Muscle of leg (tissue), 11 donors: ENCODE results near the gene L3MBTL3. TPM values are rescaled to one million over a fixed set of nuclear protein-coding genes. Genes with fewer than 3 reads are reported as not detected.
"Not testable (repeated sequence)": the region's sequence is repeated elsewhere in the genome, so short reads cannot be mapped to it uniquely, and the experiment has no call there.

Experiments
- DNase-seq: peaks from one replicate; pipeline ENCODE4 v3.0.0; 2013
- H3K27ac ChIP-seq: one replicate; pipeline ENCODE4 v1.5.1; 2013; ENCODE audit warnings: mild to moderate bottlenecking, low read length, control low read depth
- H3K27me3 ChIP-seq: one replicate; pipeline ENCODE4 v1.6.1; 2013; ENCODE audit warnings: low read length; ENCODE audit not compliant: control insufficient read depth, insufficient read depth
- H3K36me3 ChIP-seq: one replicate; pipeline ENCODE4 v1.6.1; 2013; ENCODE audit warnings: low read length; ENCODE audit not compliant: control insufficient read depth, insufficient read depth
- H3K4me1 ChIP-seq: one replicate; pipeline ENCODE4 v1.6.1; 2013; ENCODE audit warnings: low read length; ENCODE audit not compliant: control insufficient read depth, insufficient read depth
- H3K4me3 ChIP-seq: one replicate; pipeline ENCODE4 v1.5.1; 2013; ENCODE audit warnings: low read length, control low read depth
- H3K9me3 ChIP-seq: replicated peaks from 2 replicates; pipeline ENCODE4 v1.6.1; 2013; ENCODE audit warnings: low read depth, low read length; ENCODE audit not compliant: control insufficient read depth
- WGBS: methylation state at CpG from one replicate; pipeline ENCODE4 v1.1.5; 2013; ENCODE audit warnings: missing lambda C conversion rate; ENCODE audit not compliant: insufficient coverage; 5-methylcytosine and 5-hydroxymethylcytosine counted together
- polyA plus RNA-seq, 8 donors: library from polyadenylated mRNA; unstranded; fragments of 120-200 nt; gene quantifications; one replicate each; pipeline versions ENCODE4 v1.2.1 to v1.2.3, GENCODE V29; 2013; ENCODE audit warnings: inconsistent platforms in 1 of 8, low replicate concordance in 1 of 8; ENCODE audit not compliant: insufficient read length in 8 of 8, insufficient read depth in 1 of 8
- total RNA-seq: library from RNA; stranded (reverse); fragments of 120-200 nt; gene quantifications from one replicate; pipeline ENCODE4 v1.2.4, GENCODE V29; 2013

L3MBTL3 gene
- total and polyA plus RNA-seq, 9 donors, result 4.5 to 8.4 (median 5.6) TPM

DNA sequence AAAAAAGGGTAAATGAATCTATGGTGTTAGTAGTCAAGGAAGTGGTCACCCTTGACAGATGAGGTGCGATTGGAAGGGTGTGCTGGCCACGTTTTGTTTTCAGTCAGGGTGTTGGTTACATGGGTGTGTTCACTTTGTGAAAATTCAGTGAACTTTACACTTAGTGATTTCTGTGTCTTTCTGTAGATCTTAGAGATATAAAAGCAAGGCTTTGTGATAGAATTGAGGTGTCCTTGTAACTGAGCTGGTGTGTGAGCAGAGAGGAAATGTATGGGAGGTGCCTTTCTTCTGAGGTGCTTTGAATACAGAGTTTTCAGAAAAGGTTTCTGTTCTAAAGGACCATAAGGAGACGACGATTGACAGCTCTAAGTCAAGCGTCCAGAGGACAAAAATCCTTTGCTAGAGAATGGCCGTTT, 113.9 kb downstream of the L3MBTL3 start:
- H3K4me3 ChIP-seq, result no peak overlapping the region
- WGBS, result 68% methylated on average over 3 of the region's 6 CpGs
- no peaks in the 10 kb centered on the region for H3K9me3 ChIP-seq
- DNase-seq, result no peak
- H3K4me1 ChIP-seq, result no peaks in the 10 kb centered on the region
- H3K27me3 ChIP-seq, result no peaks in the 10 kb centered on the region
- peaks cover 5% of the 10 kb centered on the region for H3K36me3 ChIP-seq
- H3K27ac ChIP-seq, result no peak overlapping the region

DNA sequence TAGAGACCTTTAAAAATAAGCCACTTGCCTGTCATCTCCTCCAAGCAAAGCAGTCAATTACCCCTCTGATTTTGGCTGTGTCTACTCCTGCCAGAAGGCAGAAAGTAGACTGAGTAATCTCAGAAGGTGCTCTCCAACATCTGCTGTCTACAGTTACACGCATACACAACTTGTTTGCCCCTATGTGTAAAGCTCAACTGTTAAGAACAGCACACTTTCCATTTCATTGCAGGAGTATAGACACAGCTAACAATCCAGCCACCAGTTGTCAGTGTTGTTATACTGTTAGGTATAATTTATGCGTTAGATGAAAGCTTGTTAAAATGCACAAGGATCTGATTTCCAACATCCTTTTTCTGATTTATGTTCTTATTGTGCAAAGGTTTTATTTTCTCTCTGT, 116.2 kb downstream of the L3MBTL3 start:
- Histone ChIP-seq H3K27ac (no peak overlapping the region), H3K36me3 (peaks cover 5% of the 10 kb centered on the region), H3K4me1 (no peaks in the 10 kb centered on the region), H3K4me3 (no peak overlapping the region), H3K27me3 (no peaks in the 10 kb centered on the region), H3K9me3 (no peaks in the 10 kb centered on the region)
- 67% methylated on average over 1 of the region's 2 CpGs for WGBS
- no peak for DNase-seq

DNA sequence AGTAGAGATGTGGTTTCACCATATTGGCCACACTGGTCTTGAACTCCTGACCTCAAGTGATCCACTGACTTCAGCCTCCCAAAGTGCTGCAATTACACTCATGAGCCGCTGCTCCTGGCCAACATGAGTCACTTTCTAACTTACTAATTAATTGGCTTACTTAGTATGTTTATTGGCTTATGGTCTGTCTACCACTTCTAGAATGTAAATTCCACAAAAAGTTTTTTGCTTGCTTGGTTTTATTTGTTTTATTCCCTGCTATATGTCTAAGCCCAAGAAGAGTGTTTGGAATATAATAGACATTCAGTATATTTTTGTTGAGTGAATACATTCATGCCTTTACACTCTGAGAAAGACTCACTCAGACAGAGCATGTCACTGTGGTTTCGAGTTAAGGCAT, 118.4 kb downstream of the L3MBTL3 start:
- WGBS, result no CpG with 5 or more reads among the region's 2 CpGs
- Histone ChIP-seq H3K9me3 (no peaks in the 10 kb centered on the region), H3K36me3 (peaks cover 5% of the 10 kb centered on the region)

DNA sequence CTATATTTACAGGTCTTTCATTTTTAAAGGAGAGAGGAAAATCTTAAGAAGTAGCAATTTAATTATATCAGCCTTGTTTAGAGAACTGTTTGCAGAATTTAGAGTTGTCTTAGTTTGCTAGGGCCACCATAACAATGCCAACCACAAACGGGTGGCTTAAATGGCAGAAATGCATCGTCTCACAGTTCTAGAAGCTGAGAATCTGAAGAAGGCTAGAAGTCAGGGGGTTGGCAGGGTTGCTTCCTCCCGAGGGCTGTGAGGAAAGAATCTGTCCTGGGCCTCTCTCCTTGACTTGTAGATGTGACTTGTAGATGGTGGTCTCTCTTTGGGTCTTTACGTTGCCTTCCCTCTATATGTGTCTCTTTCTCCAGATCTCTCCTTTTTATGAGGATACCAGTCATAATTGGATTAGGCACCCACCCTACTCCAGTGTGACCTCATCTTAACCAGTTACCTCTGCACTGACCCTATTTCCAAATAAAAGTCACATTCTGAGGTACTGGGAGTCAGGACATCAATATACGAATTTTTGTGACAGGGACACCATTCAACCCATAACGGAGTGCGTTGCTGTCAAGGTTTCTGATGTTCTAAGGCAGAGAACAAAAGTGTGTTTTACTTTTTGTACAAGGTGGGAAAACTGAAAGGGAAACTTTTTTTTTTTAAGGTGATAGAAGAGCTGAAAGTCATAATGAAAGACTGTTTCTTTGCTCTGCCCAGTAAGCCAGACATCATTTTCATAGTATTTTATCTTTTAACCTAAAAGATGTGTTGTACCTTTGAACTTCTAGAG, 119.9 kb downstream of the L3MBTL3 start:
- WGBS, result 50% methylated on average over 2 of the region's 7 CpGs
- H3K4me1 ChIP-seq, result no peaks in the 10 kb centered on the region
- peaks cover 5% of the 10 kb centered on the region for H3K36me3 ChIP-seq
- no peaks in the 10 kb centered on the region for H3K27me3 ChIP-seq
- no peak overlapping the region for H3K27ac ChIP-seq
- no peaks in the 10 kb centered on the region for H3K9me3 ChIP-seq
- no peak for DNase-seq
- H3K4me3 ChIP-seq, result no peak overlapping the region

More for the DNA sequence above, 118.4 kb downstream of the L3MBTL3 start:
- no peak for DNase-seq
- Histone ChIP-seq H3K4me1 (no peaks in the 10 kb centered on the region), H3K27me3 (no peaks in the 10 kb centered on the region), H3K27ac (no peak overlapping the region), H3K4me3 (no peak overlapping the region)

DNA sequence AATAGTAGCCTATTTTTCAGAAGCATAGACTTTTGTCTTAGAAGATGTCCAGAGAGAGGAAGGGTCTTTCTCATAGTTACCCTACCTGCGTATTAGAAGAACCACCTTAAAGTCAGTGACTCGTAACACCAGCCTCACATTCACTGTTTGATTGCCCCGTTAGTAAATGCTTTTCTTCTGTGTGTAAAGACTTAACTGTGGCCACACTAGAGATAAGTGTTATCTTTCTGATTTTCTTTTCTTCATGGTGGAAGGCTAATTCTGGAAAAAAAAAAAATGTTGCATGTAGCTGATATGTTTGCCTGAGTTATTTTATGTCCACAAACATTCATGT, 120.5 kb downstream of the L3MBTL3 start:
- Histone ChIP-seq H3K27me3 (no peaks in the 10 kb centered on the region), H3K4me3 (no peak overlapping the region), H3K27ac (no peak overlapping the region), H3K9me3 (no peaks in the 10 kb centered on the region), H3K36me3 (peaks cover 7% of the 10 kb centered on the region), H3K4me1 (no peaks in the 10 kb centered on the region)
- no CpG with 5 or more reads among the region's 3 CpGs for WGBS
- no peak for DNase-seq

DNA sequence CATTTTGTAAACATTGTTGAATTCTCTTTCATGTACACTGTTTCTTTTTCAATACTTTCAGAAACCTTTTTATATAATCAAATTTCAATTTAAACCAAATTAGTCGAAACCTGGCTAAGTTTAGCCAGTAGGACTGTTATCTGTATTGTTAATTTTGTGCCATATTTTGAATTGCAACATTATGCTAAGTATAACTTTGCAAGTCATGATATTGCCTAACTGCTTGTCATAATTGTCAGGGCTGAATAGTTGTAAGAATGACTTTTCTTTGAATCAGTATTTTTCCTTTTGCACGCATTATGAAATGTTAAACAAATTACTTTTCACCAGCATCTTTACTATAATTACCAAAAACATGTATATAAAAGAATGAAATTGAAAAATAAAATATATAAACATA, 121.7 kb downstream of the L3MBTL3 start:
- no peaks in the 10 kb centered on the region for H3K4me1 ChIP-seq
- no peaks in the 10 kb centered on the region for H3K9me3 ChIP-seq
- WGBS, result no CpG with 5 or more reads among the region's 2 CpGs
- no peak overlapping the region for H3K27ac ChIP-seq
- H3K36me3 ChIP-seq, result peaks cover 8% of the 10 kb centered on the region
- no peak for DNase-seq
- no peak overlapping the region for H3K4me3 ChIP-seq
- no peaks in the 10 kb centered on the region for H3K27me3 ChIP-seq

DNA sequence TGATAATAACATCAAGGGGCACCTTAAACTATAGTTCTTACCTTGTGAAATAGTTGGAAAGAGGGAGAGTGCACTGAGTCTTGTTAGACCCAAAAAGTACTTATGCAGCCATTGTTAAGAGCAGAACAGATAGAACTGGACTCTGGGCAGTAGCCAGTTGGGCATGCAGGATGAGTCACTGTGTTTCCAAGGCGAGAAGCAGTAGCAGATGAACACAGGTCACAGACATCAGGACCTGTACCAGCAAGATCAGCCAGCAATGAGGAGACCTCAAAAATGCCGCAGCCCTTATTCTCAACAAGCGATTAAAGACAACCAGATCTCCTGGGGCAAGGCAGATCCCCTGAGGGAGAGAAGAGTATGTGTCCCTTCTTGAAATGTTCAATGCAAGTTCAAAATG, 125.3 kb downstream of the L3MBTL3 start:
- H3K36me3 ChIP-seq, result peaks cover 2% of the 10 kb centered on the region
- WGBS, result 83% methylated on average over 1 of the region's 3 CpGs
- no peak for DNase-seq
- H3K4me3 ChIP-seq, result no peak overlapping the region
- no peaks in the 10 kb centered on the region for H3K9me3 ChIP-seq
- no peak overlapping the region for H3K27ac ChIP-seq
- H3K4me1 ChIP-seq, result no peaks in the 10 kb centered on the region
- H3K27me3 ChIP-seq, result no peaks in the 10 kb centered on the region

DNA sequence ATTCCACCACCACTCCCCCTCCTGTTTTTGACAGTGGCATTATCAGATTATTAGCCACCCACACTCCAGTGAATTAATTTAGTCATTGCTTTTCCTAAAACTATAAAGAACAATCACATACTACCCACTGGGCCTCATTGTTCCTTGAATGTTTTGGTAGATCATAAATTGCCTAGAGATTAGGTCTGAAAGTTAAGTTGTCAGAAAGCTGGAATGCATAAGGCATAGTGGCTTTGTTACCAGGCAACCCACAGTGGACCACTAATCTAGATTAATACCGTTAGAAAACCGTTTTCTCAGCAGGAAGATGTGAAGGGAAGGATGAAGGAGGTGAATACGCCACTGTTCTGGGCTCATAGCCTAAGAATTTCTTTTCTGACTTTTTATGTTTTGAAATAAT, 128.7 kb downstream of the L3MBTL3 start:
- WGBS, result no CpG with 5 or more reads among the region's 3 CpGs
- Histone ChIP-seq H3K27ac (no peak overlapping the region), H3K9me3 (no peaks in the 10 kb centered on the region)

DNA sequence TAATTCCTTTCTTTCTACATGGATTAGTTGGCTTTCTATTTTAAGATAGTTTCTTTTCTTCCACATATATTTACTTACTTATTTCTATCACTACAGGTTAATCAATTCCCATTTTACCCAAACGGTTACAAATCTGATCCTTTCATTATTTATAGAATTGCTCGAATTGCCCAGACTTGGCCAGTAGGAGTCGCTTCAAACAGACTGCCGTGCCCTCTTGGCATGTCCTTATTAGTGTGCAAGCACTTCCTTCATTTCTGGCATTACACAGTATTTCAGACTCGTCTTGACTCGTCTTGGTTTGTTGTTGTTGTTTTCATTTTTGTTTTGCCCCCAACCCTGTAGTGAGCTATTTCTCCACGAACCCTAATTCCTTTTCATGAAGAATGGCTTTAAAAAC, 129.8 kb downstream of the L3MBTL3 start:
- WGBS, result 100% methylated on average over 2 of the region's 7 CpGs
- Histone ChIP-seq H3K27me3 (no peaks in the 10 kb centered on the region), H3K4me3 (no peak overlapping the region)

More for the DNA sequence above, 128.7 kb downstream of the L3MBTL3 start:
- H3K27me3 ChIP-seq, result no peaks in the 10 kb centered on the region
- no peaks in the 10 kb centered on the region for H3K4me1 ChIP-seq
- H3K36me3 ChIP-seq, result peaks cover 2% of the 10 kb centered on the region
- no peak for DNase-seq
- no peak overlapping the region for H3K4me3 ChIP-seq

DNA sequence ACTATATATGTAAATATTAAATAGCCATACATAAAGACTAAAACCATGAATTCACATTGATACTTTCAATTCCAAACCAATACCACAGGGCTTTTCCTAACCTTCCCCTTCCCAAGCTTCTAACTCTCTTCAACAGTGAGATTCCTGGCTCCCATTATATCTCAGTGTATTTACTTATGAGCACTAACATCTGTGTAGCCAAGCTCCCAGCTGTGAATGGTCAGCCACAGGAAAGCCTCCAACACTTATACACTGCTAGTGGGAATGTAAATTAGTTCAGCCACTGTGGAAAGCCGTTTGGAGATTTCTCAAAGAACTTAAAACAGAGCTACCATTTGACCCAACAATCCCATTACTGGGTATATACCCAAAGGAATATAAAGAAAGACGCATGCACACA, 130.6 kb downstream of the L3MBTL3 start:
- not testable (repeated sequence) for H3K9me3 ChIP-seq, H3K36me3 ChIP-seq, H3K4me1 ChIP-seq, H3K27me3 ChIP-seq, H3K4me3 ChIP-seq, H3K27ac ChIP-seq
- peak; percentile 68 for DNase-seq
- WGBS, result no CpG with 5 or more reads among the region's 2 CpGs

More for the DNA sequence above, 129.8 kb downstream of the L3MBTL3 start:
- DNase-seq, result no peak
- Histone ChIP-seq H3K9me3 (no peaks in the 10 kb centered on the region), H3K27ac (no peak overlapping the region), H3K4me1 (no peaks in the 10 kb centered on the region), H3K36me3 (peaks cover 2% of the 10 kb centered on the region)

DNA sequence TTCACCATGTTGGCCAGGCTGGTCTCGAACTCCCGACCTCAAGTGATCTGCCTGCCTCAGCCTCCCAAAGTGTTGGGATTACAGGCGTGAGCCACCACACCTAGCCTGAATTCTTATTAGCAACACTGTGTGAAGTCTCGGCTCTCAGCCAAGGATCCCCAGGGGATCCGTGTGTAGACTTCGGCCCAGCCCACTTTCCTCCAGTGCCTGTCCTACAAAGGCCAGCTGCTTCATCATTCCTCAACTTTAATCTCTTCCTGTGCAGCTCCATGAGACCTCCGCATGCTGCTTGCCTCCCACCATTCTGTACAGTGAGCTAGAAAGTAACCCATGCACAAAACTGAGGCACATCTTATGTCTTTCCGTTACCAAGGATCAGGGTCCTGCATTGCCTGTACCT, 132.5 kb downstream of the L3MBTL3 start:
- no peak overlapping the region for H3K4me3 ChIP-seq
- no peaks in the 10 kb centered on the region for H3K27me3 ChIP-seq
- H3K9me3 ChIP-seq, result no peaks in the 10 kb centered on the region
- H3K4me1 ChIP-seq, result no peaks in the 10 kb centered on the region
- no peak for DNase-seq
- WGBS, result 73% methylated on average over 8 of the region's 8 CpGs
- H3K36me3 ChIP-seq, result no peaks in the 10 kb centered on the region
- no peak overlapping the region for H3K27ac ChIP-seq
